ENCODE measurements around the gene FERMT2.
"Not testable (repeated sequence)": the region's sequence is repeated elsewhere in the genome, so short reads cannot be mapped to it uniquely, and the experiment has no call there.

The FERMT2 gene

DNA sequence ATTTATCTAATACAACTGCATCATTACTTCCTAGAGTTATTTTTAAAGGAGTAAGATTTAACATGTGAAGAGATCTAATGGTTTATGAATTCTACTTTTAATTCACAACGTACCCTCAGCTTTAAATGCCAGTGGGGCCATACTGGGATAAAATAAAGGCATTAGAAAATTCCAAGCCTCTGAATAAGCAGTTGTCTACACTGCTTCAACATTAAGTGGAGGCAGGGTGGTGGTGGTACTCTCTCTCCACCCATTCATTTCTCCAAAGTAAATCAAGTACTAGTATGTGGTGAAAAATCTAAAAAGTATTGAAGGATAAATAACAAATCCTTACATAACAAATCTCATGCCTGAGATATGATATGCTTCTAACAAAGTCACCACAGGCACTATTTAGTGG lies 52.4 kb downstream of the FERMT2 start:
- no peak for DNase-seq

DNA sequence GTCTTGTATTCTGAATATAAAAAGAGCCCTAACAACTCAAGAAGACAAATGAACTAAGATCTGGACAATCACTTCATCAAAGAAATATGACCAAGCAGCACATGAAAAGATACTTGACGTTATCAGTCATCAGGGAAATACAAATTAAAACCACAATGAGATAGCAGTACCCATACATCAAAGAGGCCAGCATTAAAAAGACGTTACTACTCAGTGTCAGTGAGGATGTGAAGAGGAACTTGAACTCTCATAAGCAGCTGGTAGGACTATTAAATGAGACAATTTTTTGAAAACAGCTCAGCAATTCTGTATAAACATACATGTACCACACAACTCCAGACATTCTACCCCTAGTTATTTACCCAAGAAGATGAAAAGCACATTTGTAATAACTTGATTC lies 55.9 kb downstream of the FERMT2 start:
- no peak for DNase-seq

- DNase-seq: no peak
Measured at GRCh38 chr14:52891800-52892199, 59.0 kb downstream of the FERMT2 start.

GRCh38 chr14:52888839-52889838 lies 61.7 kb downstream of the FERMT2 start:
- no peak for DNase-seq

GRCh38 chr14:52888159-52888558 lies 62.7 kb downstream of the FERMT2 start:
- no peak for DNase-seq

- DNase-seq: no peak
Measured at GRCh38 chr14:52885230-52885629, 65.6 kb downstream of the FERMT2 start.

- DNase-seq: no peak
Measured at GRCh38 chr14:52883658-52884057, 67.2 kb downstream of the FERMT2 start.

DNA sequence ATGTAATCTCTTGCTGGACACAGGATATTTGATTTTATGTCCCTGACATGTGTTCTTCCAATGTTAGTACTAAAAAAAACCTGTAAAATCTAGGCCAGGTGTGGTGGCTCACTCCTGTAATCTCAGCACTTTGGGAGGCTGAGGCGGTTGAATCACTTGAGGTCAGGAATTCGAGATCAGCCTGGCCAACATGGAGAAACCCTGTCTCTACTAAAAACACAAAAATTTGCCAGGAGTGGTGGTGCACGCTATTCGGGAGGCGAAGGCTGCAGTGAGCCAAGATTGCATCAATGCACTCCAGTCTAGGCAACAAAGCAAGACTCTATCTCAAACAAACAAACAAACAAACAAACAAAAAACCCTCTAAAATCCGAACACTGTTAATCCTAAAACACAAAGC lies 68.0 kb downstream of the FERMT2 start:
- no peak for DNase-seq

DNA sequence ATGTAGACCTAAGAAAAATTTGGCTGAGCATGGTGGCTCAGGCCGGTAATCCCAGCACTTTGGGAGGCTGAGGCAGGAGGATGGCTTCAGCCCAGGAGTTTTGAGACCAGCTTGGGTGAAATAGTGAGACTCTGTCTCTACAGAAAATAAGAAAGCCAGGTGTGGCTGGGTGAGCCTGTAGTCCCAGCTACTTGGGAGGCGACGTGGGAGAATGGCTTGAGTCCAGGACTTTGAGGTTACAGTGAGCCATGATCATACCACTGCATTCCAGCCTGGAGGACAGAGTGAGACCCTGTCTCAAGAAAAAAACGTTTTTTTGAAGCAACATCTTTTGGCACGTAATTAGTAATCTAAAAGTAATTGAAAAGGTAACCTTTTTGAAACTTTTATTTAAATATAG lies 70.9 kb downstream of the FERMT2 start:
- DNase-seq: no peak

GRCh38 chr14:52878946-52879345 lies 71.9 kb downstream of the FERMT2 start:
- DNase-seq: no peak

GRCh38 chr14:52878469-52878868 lies 72.4 kb downstream of the FERMT2 start:
- DNase-seq: no peak

DNA sequence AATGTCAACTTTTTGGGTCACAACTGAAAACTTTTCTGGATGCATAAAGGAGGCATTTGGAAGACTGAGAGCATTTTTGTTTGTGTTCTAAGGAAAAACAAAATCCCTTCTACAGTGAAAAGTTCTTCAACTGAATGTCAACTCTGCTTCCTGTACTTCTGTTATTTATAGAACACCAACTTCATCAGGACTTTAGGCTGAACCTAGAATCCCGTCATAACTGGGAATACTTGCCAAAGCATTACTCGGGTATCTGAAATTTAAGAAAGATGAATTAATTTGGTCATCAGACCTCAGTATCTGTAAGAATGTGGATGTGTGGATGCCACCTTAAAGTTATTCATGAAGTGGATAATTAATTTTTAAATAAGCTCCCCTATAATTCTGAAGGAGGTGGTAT lies 73.2 kb downstream of the FERMT2 start:
- no peak for DNase-seq

GRCh38 chr14:52876806-52877205 lies 74.0 kb downstream of the FERMT2 start:
- DNase-seq: no peak

DNA sequence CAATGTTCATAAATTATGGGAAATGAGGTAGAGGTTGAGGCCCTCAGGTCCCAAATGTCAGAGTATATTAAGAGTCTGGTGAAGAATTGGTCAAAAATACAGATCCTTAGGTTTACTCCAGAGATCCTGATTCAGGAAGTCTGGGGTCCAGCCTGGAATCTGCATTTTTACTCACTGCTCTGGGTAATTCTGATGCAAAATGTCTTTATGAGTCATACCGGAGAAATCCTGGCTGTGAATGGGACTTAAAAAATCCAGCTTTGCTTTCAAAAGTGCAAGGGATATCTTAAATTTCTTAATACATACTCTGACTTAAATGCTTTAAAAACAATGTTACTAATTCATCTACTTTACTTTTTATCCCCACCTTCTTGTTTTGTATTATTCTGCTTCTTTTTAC lies 74.5 kb downstream of the FERMT2 start:
- DNase-seq: no peak

- no peak for DNase-seq
Measured at GRCh38 chr14:52875707-52876106, 75.1 kb downstream of the FERMT2 start.

GRCh38 chr14:52874389-52874788 lies 76.5 kb downstream of the FERMT2 start:
- no peak for DNase-seq

GRCh38 chr14:52873694-52874093 lies 77.2 kb downstream of the FERMT2 start:
- DNase-seq: no peak

DNA sequence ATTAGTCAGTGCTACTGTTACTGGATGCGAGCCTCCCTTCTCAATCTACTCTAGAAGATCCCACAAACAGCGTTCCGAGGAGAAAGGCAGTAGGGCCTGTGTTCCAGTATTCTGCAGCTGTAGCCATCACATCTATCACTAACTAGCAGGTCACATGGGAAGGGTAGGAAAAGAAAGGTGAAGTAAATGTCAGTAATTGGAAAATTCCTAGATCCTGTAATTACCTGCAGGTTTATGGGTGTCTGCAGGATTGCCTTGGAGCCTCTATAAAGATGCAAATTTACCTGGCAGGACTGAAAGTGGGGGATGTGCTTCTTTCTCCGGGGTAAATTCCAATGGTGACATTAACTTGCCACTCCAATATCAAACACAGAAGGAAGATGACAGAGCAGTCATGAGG lies 77.8 kb downstream of the FERMT2 start:
- DNase-seq: no peak

GRCh38 chr14:52871606-52872005 lies 79.2 kb downstream of the FERMT2 start:
- no peak for DNase-seq

DNA sequence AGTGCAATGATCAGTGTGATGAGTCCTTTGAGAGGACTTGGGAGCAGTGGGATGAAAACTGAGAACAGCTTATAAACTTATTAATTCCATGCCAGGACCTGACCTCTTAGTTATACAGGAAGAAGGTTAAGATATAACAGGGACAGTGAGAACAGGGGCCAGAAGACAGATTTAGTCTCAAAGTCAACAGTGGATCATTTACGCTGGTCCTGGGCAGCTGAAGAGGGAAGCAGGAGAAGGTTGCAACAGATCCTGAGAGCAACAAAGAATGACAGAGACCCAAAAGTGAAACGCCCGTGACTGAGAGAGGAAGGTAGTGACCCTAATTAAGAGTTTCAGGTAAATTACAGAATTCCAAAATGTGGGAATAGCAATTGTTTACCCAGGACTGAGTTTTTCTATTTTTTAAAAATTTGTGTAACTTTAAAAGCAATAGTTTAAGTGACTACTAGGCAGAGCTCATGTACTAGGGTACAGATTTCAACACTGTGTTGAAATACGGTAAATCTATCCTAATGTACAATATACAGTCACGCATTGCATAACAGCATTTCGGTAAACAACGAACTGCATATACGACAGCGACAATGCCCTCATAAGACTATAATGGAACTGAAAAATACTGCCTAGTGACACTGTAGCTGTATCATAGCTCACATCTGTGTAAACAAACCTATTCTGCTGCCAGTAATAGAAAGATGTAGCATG lies 81.8 kb downstream of the FERMT2 start:
- DNase-seq: no peak

DNA sequence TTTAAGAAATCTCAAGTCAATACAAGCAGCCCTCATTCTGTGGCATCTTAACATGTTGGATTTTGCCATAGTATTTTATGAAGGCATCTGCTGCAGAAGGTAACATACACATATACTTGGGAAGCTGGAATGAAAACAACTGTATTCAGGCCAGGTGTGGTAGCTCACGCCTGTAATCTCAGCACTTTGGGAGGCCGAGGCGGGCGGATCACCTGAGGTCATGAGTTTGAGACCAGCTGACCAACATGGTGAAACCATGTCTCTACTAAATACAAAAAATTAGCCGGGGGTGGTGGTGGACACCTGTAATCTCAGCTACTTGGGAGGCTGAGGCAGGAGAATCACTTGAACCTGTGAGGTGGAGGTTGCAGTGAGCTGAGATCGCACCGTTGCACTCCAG lies 86.0 kb downstream of the FERMT2 start:
- DNase-seq: not testable (repeated sequence)

DNA sequence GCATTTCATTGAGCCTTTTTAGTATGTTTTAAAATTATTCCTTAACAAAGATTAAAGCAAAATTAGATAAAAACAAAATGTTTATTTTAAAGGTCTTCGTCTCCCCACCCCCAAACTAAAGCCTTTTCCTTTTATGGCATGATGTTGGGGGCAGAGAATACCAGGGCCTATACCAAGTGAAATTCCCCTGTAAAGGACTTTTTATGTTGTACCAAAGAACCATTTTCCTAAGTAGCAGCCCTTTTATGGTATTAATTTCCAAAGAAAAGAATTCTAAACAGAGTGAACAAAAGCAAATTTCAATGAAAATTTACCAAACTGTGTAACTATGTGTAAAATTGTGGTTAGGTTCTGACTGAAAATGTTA lies 87.5 kb downstream of the FERMT2 start:
- DNase-seq: no peak

- no peak for DNase-seq
Measured at GRCh38 chr14:52862632-52863333, 88.1 kb downstream of the FERMT2 start.

- DNase-seq: no peak
Measured at GRCh38 chr14:52861403-52861802, 89.4 kb downstream of the FERMT2 start.

Measured in NCI-H1436 treated with DMSO at 0.1 percent for 48 hours (cell line).